ENCODE data around the gene PAPSS1. TPM values are rescaled to one million over a fixed set of nuclear protein-coding genes. Genes with fewer than 3 reads are reported as not detected.

The PAPSS1 gene
- total RNA-seq, 4 donors from 2014 or later = 46.9 to 58.9 (median 54.6) TPM

DNA sequence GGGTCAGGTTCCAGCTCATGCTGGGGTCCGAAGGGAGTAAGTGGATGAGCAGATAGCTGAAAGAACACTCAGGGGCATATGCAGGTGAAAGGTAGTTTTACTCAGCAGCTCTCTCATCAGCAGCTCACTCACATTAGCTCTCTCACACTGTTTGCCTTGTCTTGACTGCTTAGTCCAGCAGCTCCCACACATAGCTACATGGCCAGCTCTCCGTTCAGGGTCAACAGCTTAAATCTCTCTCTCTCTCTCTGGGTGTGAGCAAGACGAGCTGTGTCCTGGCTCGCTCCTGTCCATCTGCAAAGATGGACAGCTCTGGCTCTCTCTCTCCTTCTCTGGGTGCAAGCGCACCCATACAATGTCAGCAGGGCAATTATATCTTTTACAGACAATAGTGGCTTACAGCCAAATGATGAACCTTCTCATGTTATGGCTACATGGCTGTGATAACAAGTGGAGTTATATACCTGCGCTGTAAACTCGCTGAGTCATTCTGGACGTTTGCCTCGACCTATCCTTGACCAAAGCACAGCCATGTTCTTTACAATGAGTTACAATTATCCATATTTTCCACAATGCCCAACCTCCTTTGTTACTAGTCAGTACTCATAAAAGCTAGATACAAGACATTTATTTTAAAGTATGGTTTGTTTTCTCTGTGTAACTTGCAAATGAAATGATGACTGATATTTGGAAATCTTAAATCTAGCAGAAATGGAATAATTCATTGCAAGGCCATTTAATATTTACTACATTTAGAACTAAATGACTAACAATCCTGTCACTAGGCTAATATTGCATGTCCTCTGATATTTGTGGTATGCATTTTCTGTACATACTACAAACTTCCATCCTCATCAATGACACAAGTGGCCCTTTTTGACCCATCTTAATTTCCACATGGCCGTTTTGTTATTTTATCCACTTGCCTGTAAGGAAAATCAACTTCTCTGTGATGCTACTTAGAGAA is 9.3 kb downstream of the PAPSS1 start:
- DNase-seq (ENCODE audit: low spot score in 2 of 2) = no peak
- intact Hi-C loops (cut with DNase I; ENCODE audit: low total_unique reads) = no loop called here
- TF ChIP-seq, protein P1, sequence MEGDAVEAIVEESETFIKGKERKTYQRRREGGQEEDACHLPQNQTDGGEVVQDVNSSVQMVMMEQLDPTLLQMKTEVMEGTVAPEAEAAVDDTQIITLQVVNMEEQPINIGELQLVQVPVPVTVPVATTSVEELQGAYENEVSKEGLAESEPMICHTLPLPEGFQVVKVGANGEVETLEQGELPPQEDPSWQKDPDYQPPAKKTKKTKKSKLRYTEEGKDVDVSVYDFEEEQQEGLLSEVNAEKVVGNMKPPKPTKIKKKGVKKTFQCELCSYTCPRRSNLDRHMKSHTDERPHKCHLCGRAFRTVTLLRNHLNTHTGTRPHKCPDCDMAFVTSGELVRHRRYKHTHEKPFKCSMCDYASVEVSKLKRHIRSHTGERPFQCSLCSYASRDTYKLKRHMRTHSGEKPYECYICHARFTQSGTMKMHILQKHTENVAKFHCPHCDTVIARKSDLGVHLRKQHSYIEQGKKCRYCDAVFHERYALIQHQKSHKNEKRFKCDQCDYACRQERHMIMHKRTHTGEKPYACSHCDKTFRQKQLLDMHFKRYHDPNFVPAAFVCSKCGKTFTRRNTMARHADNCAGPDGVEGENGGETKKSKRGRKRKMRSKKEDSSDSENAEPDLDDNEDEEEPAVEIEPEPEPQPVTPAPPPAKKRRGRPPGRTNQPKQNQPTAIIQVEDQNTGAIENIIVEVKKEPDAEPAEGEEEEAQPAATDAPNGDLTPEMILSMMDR (IDR thresholded peaks at IDR 0.05) = no peak
- no peak for TF ChIP-seq POLR2A (IDR thresholded peaks at IDR 0.05)
- WGBS, 2 donors = 85 to 91% methylated on average over 10 of the region's 10 CpGs
- no peak overlapping the region for H3K4me3 ChIP-seq (ENCODE audit: low read depth, poor library complexity, severe bottlenecking)

DNA sequence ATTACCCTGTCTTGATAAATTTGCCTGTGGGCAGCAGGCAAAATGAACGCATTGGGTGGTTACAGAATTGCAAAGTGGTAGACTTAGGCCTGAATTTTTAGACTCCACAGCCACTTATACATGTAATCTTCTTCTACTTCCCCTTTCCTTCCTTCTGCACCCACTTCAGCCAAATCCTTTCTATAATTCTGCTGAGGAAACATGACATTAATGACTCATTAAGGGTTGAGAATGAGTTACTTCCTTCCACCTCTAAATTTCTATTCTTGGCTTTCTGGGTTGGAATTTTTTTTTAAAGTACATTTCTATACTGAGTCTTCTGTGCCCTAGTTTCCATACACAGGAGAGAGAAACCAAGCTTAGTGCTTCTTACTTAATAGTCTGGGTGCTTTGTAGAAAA is 10.1 kb downstream of the PAPSS1 start:
- WGBS, 2 donors = 41 to 50% methylated on average over 1 of the region's 1 CpG
- intact Hi-C loops (cut with DNase I; ENCODE audit: low total_unique reads) = no loop called here
- DNase-seq (ENCODE audit: low spot score in 2 of 2) = no peak
- H3K4me3 ChIP-seq (ENCODE audit: low read depth, poor library complexity, severe bottlenecking) = no peak overlapping the region
- TF ChIP-seq, protein P1 (IDR thresholded peaks at IDR 0.05) = no peak
- TF ChIP-seq POLR2A (IDR thresholded peaks at IDR 0.05) = no peak

DNA sequence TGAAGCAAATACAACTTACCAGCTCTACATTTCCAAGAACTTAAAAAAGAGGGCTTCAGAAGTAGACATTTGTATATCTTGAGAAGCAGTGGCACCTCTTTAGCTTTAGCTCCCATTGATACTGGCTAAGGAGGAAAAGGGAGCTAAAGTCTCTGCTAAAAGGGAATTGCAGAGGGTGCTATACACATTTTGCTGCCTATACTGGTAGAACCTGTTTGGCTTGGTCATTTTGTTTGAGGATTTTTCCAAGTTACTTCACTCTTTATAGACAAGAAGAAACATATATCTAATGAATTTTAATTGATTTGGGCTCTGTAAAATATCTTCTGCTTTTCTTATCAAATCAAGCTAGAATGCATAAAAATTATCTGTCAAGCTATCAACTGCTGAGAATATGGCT is 11.8 kb downstream of the PAPSS1 start:
- intact Hi-C loops (cut with DNase I; ENCODE audit: low total_unique reads) = no loop called here
- TF ChIP-seq, protein P1 (IDR thresholded peaks at IDR 0.05) = no peak
- TF ChIP-seq POLR2A (IDR thresholded peaks at IDR 0.05) = no peak
- no peak for DNase-seq (ENCODE audit: low spot score in 2 of 2)
- H3K4me3 ChIP-seq (ENCODE audit: low read depth, poor library complexity, severe bottlenecking) = no peak overlapping the region

DNA sequence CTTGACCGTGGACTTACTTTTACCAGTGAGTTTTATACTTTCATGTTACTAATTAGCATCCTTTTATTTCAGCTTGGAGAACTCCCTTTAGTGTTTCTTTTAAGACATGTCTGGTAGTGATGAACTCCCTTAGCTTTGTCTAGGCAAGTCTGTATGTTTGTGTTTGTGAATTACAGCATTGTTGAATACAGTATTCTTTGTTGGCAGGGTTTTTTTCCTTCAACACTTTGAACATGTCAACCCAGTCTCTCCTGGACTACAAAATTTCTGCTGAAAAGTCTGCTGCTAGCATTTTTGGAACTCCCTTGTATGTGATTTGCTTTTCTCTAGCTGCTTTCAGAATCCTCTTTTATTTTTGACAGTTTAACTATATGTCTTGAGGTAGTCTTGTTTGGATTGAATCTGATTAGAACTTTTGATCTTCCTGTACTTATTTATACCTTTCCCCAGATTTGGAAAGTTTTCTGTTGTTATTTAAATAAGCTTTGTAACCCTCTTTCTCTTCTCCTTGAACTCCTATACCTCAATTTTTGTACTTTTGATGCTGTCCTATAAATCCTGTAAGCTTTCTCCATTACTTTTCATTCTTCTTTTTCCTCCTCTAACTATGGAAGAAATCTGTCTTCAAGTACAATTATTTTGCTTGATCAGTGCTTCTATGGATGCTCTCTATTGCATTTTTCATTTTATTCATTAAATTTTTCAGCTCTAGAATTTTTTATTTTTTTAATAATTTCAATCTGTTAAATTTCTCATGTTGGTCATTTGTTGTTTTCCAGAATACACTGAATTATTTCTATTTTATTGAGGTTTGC is 14.1 kb downstream of the PAPSS1 start:
- no peak for DNase-seq (ENCODE audit: low spot score in 2 of 2)
- H3K4me3 ChIP-seq (ENCODE audit: low read depth, poor library complexity, severe bottlenecking) = no peak overlapping the region
- TF ChIP-seq, protein P1 (IDR thresholded peaks at IDR 0.05) = no peak
- no peak for TF ChIP-seq POLR2A (IDR thresholded peaks at IDR 0.05)
- intact Hi-C loops (cut with DNase I; ENCODE audit: low total_unique reads) = no loop called here
- WGBS, 2 donors = 93 to 94% methylated on average over 1 of the region's 1 CpG

DNA sequence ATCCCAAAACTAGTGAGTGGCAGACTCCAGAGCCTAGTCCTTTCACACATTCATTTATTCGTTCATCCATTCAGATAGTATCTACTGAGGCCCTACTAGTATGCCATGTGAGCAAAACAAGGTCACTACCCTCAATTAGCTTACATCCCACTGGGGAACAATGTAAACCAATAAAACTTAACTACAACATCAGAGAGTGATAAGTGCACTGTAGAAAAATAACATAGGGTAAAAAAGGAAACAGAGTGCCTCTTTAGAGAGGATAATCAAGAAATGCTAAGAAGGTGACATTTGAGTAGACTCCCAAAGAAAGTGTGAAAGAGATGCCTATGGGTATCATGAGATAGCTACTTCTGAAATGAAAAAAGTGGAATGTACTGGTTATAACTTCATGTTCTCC is 18.5 kb downstream of the PAPSS1 start:
- H3K4me3 ChIP-seq (ENCODE audit: low read depth, poor library complexity, severe bottlenecking) = no peak overlapping the region
- WGBS, 2 donors = 81 to 88% methylated on average over 1 of the region's 1 CpG
- DNase-seq (ENCODE audit: low spot score in 2 of 2) = no peak
- intact Hi-C loops (cut with DNase I; ENCODE audit: low total_unique reads) = no loop called here
- TF ChIP-seq, protein P1 (IDR thresholded peaks at IDR 0.05) = no peak
- no peak for TF ChIP-seq POLR2A (IDR thresholded peaks at IDR 0.05)

Data from lower leg skin (tissue), 4 donors.